NCI-H226 (cell line): ENCODE data around the gene DHX40.
"Not testable (repeated sequence)": the region's sequence is repeated elsewhere in the genome, so short reads cannot be mapped to it uniquely, and the experiment has no call there.

Source experiments
- DNase-seq: peaks from one replicate; pipeline ENCODE4 v3.0.0-alpha.2; 2015

Gene DHX40

DNA sequence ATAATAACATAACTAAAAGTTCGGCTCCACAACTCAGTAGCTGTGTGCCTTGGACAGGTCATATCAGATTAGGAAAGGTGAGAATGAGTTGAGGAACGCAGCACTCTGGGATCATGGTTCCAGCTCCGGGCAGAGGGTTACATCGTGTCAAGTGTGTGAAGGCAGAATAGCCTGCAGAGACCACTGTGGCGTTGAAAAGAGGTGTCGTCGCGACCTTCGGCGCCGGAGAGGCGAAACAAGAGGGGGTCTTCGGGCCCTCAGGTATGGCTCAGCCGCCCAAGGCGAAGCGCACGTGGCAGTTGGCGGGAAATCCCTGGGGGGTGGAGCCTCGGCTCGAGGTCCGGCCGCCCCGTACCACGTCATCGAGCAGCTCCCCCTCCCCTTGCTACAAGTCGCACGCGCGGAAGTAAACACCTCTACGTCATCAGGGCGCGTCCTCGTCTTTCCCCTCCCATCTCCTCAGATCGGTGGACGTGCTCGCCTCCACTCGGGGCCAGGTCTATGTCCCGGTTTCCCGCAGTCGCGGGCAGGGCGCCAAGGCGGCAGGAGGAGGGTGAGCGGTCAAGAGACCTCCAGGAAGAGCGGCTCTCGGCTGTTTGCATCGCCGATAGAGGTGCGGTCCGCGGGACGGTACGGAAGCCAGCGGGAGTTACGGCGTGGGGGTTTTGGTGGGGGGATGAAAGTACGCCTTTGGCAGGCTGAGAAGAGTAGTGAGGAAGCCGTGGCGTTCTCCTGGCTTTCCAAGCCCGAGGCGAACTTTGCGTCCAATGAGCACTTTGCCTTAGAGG is at the start of gene DHX40:
DHX40 (plus strand) TSS at position 440 of the 788 bp plus-strand sequence; CDS start at position 502, 62 bp downstream.
- peak; percentile 73 for DNase-seq

- no peak for DNase-seq
Observed at GRCh38 chr17:59516451-59516850, 49.0 kb upstream of the DHX40 start.

DNA sequence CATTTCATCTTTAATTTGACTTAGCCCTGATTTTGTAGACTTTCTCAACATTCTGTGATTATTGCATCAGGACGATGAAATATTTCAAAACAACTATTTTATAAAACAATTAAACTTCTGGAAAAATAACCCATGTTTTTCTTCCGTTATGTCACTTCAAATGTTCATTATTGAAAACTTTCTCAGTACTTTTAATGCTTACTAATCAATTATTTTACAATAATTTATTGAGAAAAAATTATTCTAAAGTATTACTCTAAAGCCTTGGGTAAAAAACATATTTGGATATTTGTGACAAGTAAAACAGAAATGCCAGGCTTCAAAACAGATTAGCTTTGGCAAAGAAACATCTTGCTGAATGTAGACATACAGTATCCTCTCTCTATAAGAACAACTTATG is 46.3 kb upstream of the DHX40 start:
- DNase-seq, result no peak

GRCh38 chr17:59520251-59520650 is 45.2 kb upstream of the DHX40 start:
- DNase-seq, result no peak

DNA sequence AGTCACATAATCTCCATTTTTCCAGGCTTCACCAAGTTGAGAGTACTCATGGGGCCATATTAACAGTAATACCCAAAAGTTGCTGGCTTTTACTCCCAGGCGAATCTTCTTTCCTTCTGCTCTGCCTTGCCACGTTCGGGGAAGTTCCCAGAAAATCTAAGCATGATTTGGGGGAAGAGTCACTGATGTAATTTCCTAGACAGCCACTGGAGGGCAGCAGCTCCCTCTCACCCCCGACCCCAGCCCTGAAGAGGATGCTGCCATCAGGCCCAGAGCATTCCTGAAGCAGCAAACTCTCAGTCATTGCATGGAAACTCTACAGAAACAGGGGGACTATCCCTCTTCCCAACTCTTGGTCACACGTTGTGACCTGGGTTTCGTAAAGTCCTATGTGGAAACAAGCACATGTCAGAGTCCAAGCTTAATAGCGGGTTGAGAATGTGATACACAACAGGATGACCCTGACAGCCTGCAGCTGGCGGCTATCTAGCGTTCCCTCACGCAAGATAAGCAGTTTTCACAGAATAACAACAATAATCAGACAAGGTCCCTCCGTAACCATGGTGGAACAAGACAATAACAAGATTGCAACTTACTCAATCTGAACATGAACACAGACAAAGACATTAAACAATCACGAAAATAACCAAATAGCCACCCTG is 43.8 kb upstream of the DHX40 start:
- DNase-seq, result peak; percentile 5

DNA sequence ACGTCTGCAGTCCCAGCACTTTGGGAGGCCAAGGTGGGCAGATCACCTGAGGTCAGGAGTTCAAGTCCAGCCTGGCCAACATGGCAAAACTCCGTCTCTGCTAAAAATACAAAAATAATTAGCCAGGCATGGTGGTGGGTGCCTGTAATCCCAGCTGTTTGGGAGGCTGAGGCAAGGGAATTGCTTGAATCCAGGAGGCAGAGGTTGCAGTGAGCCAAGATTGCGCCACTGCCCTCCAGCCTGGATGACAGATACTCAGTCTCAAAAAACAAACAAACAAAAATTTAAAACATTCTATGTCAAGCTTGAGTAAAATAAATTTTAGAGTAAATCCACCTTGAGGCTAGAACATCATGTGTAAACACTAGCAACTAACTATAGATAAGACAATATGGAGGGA is 40.5 kb upstream of the DHX40 start:
- not testable (repeated sequence) for DNase-seq

- no peak for DNase-seq
Observed at GRCh38 chr17:59525668-59526067, 39.7 kb upstream of the DHX40 start.

DNA sequence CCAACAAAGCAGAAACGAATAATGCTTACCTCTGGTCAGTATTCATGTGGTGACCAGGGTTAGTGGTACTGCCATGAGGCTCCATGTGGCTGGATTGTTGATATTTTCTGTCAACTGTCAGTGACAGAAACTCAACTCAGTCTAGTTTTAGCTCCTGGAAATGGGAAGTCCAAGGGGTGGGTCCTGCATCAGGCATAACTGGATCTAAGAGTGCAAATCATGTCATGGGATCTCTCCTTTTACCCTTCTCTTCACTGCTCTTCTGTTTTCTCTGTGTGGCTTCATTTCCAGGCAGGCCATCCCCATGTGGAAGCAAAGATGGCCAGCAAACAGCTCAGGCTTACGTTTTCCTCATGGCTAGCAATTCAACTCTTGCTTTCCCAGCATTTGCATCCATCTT is 39.0 kb upstream of the DHX40 start:
- DNase-seq, result no peak

DNA sequence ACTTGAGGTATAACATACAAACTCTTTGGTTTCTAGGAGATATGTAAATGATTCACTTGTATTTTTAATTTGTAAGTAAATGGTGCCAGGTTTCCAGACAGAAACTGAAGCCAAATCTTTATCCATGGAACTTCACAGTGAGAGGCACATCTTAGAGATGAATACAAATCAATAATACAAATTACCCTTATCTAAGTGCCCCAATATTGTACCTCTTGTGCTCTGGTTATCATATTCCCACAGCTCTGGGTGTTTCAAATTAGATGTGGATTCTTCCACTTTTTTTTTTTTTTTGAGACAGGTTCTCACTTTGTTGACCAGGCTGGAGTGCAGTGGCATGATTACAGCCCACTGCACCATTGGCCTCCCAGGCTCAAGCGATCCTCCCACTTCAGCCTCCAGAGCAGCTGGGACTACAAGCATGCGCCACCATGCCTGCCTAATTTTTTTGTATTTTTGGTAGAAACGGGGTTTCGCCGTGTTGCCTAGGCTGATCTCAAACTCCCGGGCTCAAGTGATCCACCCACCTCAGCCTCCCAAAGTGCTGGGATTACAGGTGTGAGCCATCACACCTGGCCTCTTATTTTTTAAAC is 38.0 kb upstream of the DHX40 start:
- DNase-seq, result no peak

- DNase-seq, result no peak
Observed at GRCh38 chr17:59527931-59528330, 37.5 kb upstream of the DHX40 start.

- no peak for DNase-seq
Observed at GRCh38 chr17:59530531-59530930, 34.9 kb upstream of the DHX40 start.

- DNase-seq, result no peak
Observed at GRCh38 chr17:59533694-59534093, 31.7 kb upstream of the DHX40 start.

DNA sequence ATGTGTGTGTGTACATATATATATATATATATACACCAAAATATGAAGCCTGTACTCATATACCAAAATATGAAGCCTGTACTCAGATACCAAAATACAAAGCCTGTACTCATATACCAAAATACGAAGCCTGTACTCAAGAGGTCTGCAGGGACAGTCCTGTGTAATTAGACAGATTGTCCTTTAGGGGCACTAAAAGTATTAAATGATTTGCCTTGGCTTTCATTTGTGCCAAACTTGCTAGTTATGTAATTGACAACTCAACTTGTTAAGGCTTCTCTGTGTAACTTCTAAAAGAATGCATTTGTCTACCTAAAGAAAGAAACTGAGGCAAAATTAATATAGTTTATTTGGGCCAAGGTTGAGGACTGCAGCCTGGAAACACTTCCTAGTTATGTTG is 30.8 kb upstream of the DHX40 start:
- DNase-seq, result no peak

GRCh38 chr17:59538195-59538909 is 27.1 kb upstream of the DHX40 start:
- DNase-seq, result no peak

DNA sequence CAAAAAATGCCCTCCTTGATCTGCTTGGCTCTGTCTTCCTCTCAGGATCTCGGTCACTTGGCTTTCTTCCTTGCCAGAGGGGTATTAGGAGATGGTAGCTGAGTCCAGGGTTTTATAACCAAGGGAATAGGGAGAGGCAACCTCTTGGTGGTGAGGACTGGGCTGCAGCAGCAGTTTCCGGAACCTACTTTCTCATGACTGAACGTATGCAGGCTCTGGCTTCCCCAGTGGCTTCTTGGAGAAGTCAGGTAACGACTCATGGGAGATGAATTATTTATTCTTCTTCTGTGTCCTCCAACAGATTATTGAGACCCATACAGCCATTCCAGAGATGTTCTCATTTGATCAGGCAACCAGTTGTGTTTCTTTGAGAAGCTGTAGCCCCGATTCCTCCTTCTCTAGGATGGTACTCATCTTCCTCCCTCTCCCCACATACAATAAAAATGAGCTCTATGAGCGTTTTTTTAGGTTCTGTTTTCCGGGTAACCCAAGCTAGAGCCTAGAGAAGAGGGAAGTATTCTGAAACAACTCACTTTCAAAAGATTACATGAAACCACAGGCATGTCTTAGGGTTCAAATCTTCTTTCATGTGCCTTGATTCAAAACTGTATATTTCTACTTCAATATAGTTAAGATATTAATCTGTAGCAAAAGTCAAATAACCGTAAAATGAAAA is 22.3 kb upstream of the DHX40 start:
- DNase-seq, result no peak

GRCh38 chr17:59545942-59546341 is 19.5 kb upstream of the DHX40 start:
- no peak for DNase-seq

GRCh38 chr17:59547131-59547915 is 18.1 kb upstream of the DHX40 start:
- DNase-seq, result no peak

GRCh38 chr17:59548985-59549384 is 16.4 kb upstream of the DHX40 start:
- DNase-seq, result peak; percentile 21

DNA sequence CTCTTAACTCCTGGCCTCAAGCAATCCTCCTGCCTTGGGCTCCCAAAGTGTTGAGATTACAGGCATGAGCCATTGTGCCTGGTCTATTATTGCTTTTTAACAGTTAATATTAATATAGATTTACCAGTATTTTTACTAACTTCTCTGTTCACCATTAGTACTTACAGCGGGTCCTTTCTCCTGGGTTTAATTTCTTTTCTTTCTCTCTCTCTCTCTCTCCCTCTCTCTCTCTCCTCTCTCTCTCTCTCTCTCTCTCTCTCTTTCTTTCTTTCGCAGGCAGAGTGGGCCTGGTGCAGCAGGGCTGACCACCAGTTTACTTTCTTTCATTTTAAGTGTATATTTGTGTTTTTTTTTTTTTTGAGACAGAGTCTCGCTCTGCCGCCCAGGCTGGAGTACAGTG is 14.7 kb upstream of the DHX40 start:
- DNase-seq, result no peak

GRCh38 chr17:59558039-59558438 is 7.4 kb upstream of the DHX40 start:
- no peak for DNase-seq

DNA sequence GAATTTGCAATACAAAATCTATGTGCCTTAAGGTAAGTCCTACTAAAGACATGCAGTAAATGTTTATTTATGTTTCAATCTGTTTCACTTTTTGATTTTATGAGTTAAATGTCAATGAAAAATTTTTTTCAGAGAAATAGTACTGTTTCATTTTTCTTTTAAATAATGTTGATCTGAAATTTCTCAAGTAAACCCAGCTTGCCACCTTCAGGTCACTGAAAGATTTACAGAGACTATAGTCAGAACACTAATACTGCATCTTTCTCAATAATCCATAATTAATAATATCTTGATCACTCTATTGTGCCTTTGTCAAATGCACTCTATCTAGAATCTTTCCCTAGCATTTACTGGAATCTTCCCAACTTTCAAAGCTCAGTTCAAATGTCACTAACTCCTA is 6.5 kb upstream of the DHX40 start:
- no peak for DNase-seq

GRCh38 chr17:59561042-59561441 is 4.4 kb upstream of the DHX40 start:
- peak; percentile 24 for DNase-seq
